Caki2 (cell line): Measurements from ENCODE around the gene PXN. TPM values are rescaled to one million over a fixed set of nuclear protein-coding genes. Genes with fewer than 3 reads are reported as not detected.
"Not testable (repeated sequence)": the region's sequence is repeated elsewhere in the genome, so short reads cannot be mapped to it uniquely, and the experiment has no call there.

Source experiments
- DNase-seq: peaks from one replicate; pipeline ENCODE4 v3.0.0-alpha.2; 2015; ENCODE audit warnings: low read depth
- in situ Hi-C: cut with HindIII; loops from 2 replicates; pipeline ENCODE4 v1.10.0; 2016; ENCODE audit warnings: low sequenced_read_pairs, low pct_unique_long_range_greater_than_20kb, mixed read lengths
- total RNA-seq: library from RNA; depleted of rRNA; stranded (reverse); fragments of >200 nt; shearing (Covaris generic); gene quantifications from 2 replicates; pipeline ENCODE4 v1.2.3, GENCODE V29; 2014; ENCODE audit warnings: low replicate concordance

PXN gene
- total RNA-seq, 1 experiment from 2014 or later = 8.2 TPM

GRCh38 chr12:120247621-120248030, 17.9 kb downstream of the PXN start:
- no peak for DNase-seq
- in situ Hi-C loops = no loop called here

- in situ Hi-C loops = no loop called here
- DNase-seq = no peak
Measured at GRCh38 chr12:120247183-120247582, 18.3 kb downstream of the PXN start.

- in situ Hi-C loops, DNase-seq: not testable (repeated sequence)
Measured at GRCh38 chr12:120246705-120247104, 18.8 kb downstream of the PXN start.

- in situ Hi-C loops = no loop called here
- no peak for DNase-seq
Measured at GRCh38 chr12:120242971-120243699, 22.4 kb downstream of the PXN start.

DNA sequence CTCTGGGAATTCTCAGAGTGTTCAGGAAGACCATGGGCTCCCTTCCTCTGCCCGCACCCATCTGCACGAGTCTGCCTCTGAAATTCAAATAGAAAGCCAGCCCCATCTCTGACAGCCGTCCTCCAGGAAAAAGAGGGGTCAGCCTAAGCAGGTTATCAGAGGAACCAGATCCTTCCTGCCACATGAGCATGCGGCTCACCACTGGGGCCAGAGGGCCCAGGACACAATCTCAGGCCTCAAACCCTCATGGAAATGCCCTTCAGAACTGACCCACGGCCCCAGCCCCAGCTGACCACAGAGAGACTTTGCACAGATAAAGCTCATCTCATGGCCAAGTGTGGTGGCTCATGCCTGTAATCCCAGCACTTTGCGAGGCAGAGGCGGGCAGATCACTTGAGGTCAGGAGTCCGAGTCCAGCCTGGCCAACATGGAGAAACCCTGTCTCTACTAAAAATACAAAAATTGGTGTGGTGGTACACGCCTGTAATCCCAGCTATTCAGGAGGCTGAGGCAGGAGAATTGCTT, 23.2 kb downstream of the PXN start:
- in situ Hi-C loops = no loop called here
- no peak for DNase-seq

GRCh38 chr12:120241561-120242274, 23.8 kb downstream of the PXN start:
- in situ Hi-C loops = no loop called here
- DNase-seq = no peak

DNA sequence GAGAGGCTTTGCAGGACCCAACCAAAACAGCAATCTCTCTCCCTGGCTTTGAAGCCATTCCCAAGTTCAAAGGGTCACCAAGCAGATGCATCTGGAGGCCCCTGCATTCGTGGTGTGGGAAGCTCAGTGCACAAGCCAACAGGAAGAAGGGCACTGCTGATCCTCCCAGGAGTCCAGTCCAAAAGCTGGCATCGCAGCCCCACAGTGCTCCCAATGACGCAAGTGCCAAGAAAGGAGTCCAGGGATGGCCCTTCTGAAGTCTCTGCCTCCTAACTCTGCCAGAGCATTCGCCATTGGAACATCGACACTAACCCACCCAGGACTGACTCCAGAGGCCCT, 25.1 kb downstream of the PXN start:
- no peak for DNase-seq
- in situ Hi-C loops = no loop called here

- no peak for DNase-seq
- in situ Hi-C loops = no loop called here
Measured at GRCh38 chr12:120239776-120240494, 25.6 kb downstream of the PXN start.

- in situ Hi-C loops = no loop called here
- no peak for DNase-seq
Measured at GRCh38 chr12:120238839-120239445, 26.6 kb downstream of the PXN start.

DNA sequence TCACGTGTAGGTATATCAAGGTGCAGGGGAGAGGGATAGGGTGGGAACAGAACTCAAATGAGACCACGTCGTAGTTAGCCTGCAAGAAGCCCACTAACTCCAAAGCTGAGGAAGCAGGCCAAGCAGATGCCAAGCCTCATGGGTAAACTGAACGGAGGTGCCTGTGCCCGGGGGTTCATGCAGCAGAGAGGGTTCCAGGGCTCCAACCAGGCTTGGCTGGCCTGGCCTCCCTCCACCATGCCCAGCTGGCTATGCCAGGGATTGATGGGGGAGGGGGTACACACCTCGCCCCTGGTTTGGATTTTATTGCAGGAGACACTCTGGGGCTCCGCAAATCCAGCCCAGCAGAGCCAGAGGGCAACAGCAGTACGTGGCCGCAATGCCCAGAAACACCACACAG, 27.3 kb downstream of the PXN start:
- in situ Hi-C loops = no loop called here
- DNase-seq = no peak

- peak; percentile 80 for DNase-seq
- in situ Hi-C loops = no loop called here
Measured at GRCh38 chr12:120237360-120238171, 28.0 kb downstream of the PXN start.

DNA sequence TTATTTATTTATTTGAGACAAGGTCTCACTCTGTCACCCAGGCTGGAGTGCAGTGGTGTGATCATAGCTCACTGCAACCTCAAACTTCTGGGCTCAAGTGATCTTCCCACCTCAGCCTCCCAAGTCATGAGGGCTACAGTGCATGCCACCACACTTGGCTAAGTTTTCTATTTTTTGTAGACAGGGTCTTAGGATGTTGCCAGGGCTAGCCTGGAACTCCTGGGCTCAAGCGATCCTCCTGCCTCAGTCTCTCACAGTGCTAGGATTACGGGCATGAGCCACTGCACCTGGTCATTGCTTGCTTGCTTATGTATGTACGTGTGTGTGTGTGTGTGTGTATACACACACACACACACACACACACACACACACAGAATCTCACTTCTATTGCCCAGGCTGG, 28.7 kb downstream of the PXN start:
- in situ Hi-C loops = not testable (repeated sequence)

DNA sequence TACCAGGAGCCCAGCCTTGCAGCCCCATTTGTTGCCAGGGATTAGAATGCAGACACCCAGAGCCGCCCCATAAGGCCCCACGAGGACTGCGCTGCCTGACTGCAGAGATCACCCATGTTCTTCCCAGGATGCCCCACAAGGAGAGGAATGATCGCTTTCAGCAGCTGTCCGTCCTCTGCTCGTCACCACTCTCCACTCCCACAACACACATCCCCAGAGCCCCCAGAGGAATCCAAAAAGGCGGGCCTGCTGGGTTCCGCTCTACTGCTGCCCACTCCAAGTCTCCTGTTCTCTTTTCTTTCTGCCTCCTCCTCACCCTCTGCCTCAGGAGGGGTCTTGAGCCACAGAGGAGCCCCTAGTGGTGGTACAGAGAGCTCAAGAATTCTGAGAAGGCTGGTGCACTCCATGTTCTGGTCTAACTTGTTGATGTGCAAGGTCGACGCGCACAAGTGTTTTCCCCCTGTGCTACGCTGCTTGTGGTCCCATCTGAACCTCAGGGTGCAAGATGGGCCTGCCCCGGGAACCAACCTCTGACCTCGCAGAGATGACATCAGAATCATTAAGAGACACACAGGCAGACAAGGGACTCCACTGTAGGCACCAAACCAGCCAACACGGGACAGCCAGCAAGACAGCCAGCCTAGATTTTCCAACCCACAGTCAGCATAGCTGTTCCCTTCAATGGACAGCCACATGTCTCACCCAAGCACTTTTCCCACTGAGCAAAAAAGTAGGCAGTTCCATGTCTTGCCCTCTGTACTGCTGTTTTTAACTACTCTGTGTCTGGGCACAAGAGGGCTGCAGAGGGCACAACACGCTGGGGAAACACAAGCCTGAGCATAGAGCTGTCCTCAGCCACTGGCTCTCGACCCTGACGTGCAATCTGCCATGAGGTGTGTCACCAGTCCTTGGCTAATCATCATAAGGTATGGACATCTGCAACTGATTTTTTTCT, 29.9 kb downstream of the PXN start:
- DNase-seq = peak; percentile 38
- in situ Hi-C loops = no loop called here

More for the DNA sequence above, 28.7 kb downstream of the PXN start:
- not testable (repeated sequence) for DNase-seq

DNA sequence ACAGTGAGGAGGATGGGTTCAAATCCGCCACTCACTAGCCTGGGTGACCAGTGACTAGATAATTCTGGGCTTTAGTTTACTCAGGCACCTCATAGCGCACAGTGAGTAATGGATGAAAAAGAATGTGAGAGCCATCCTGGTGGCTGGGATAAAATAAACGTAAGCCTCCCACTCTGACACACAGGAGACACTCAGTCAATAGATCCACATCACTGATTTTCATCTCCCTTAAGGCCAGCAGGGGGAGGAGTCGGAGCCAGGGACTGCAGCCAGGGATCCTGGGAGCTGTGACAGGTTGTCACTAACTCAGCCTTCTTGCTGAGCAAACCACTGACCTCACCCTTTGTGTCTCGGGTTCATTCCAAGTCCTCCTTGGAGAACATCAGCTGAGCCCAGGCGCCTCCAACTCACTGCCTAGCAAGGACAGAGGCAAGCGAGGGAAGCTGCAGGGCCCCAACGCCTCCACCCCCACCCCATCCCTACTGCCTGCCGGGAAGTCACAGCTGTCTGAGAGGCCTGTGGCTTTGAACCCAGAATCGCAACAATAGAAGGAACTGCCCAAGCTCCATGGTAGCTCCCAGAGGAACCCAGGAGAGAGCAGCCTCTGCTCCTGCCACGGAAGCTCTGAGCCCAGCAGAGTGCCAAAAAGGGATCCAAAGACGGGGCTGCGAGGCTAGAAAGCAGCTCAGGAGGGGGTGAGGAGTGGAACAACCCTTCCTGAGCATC, 30.7 kb downstream of the PXN start:
- in situ Hi-C loops = no loop called here
- DNase-seq = peak; percentile 99

- in situ Hi-C loops = no loop called here
Measured at GRCh38 chr12:120231316-120232011, 34.1 kb downstream of the PXN start.

GRCh38 chr12:120230974-120231315, 34.6 kb downstream of the PXN start:
- in situ Hi-C loops = no loop called here
- no peak for DNase-seq

More at GRCh38 chr12:120231316-120232011, 34.1 kb downstream of the PXN start:
- DNase-seq = peak; percentile 95
